Nephron progenitor cell (in vitro differentiated cells): Measurements from ENCODE around the gene ROR1.
A peak's percentile ranks its signal among the peaks of the same experiment; 100 is the strongest.

Source experiments
- DNase-seq: peaks from one replicate; pipeline ENCODE4 v3.0.0; 2021
- H3K27ac Mint-ChIP-seq: 2 replicates; pipeline ENCODE4 v1.8.0; 2021; ENCODE audit warnings: mild to moderate bottlenecking, moderate library complexity, mixed read lengths
- H3K27me3 Mint-ChIP-seq: 2 replicates; pipeline ENCODE4 v1.8.0; 2021; ENCODE audit warnings: mild to moderate bottlenecking, low read depth, mixed read lengths; ENCODE audit not compliant: poor library complexity
- H3K36me3 Mint-ChIP-seq: 2 replicates; pipeline ENCODE4 v1.8.0; 2021; ENCODE audit warnings: low read depth, mixed read lengths
- H3K4me1 Mint-ChIP-seq: 2 replicates; pipeline ENCODE4 v1.8.0; 2021; ENCODE audit warnings: mixed read lengths
- H3K4me3 Mint-ChIP-seq: 2 replicates; pipeline ENCODE4 v1.8.0; 2021; ENCODE audit warnings: mild to moderate bottlenecking, moderate library complexity, mixed read lengths
- H3K9me3 Mint-ChIP-seq: 2 replicates; pipeline ENCODE4 v1.8.0; 2021; ENCODE audit warnings: mild to moderate bottlenecking, moderate library complexity, mixed read lengths
- CTCF ChIP-seq: fragments of 200-600 bp; sonication (generic); IDR thresholded peaks from 2 replicates; pipeline ENCODE4 v1.5.0; 2021; ENCODE audit warnings: antibody characterized with exemption

Gene ROR1

GRCh38 chr1:63987628-63988024, 213.8 kb downstream of the ROR1 start:
- Mint-ChIP-seq H3K27ac (no peak overlapping the region), H3K9me3 (peaks cover 7% of the 10 kb centered on the region), H3K4me3 (no peak overlapping the region), H3K36me3 (peaks cover 5% of the 10 kb centered on the region), H3K27me3 (no peaks in the 10 kb centered on the region), H3K4me1 (peaks cover 14% of the 10 kb centered on the region)
- TF ChIP-seq CTCF: no peak
- DNase-seq: no peak

GRCh38 chr1:63988941-63989340, 215.1 kb downstream of the ROR1 start:
- peaks cover 18% of the 10 kb centered on the region for H3K4me1 Mint-ChIP-seq
- no peak overlapping the region for H3K4me3 Mint-ChIP-seq

GRCh38 chr1:63991685-63992084, 217.9 kb downstream of the ROR1 start:
- peaks cover 5% of the 10 kb centered on the region for H3K36me3 Mint-ChIP-seq
- no peak overlapping the region for H3K4me3 Mint-ChIP-seq
- peaks cover 7% of the 10 kb centered on the region for H3K9me3 Mint-ChIP-seq
- DNase-seq: no peak
- no peak for TF ChIP-seq CTCF
- H3K27ac Mint-ChIP-seq: peak overlapping the region; percentile 36
- H3K27me3 Mint-ChIP-seq: no peaks in the 10 kb centered on the region
- H3K4me1 Mint-ChIP-seq: peaks cover 26% of the 10 kb centered on the region

More at GRCh38 chr1:63988941-63989340, 215.1 kb downstream of the ROR1 start:
- no peaks in the 10 kb centered on the region for H3K27me3 Mint-ChIP-seq
- no peak for DNase-seq
- H3K36me3 Mint-ChIP-seq: peaks cover 5% of the 10 kb centered on the region
- H3K27ac Mint-ChIP-seq: no peak overlapping the region
- H3K9me3 Mint-ChIP-seq: peaks cover 7% of the 10 kb centered on the region
- TF ChIP-seq CTCF: no peak

GRCh38 chr1:64000021-64000420, 226.2 kb downstream of the ROR1 start:
- Mint-ChIP-seq H3K27ac (peak overlapping the region; percentile 18), H3K27me3 (peaks cover 11% of the 10 kb centered on the region), H3K9me3 (peaks cover 9% of the 10 kb centered on the region), H3K4me3 (no peak overlapping the region), H3K36me3 (no peaks in the 10 kb centered on the region), H3K4me1 (peaks cover 37% of the 10 kb centered on the region)
- no peak for DNase-seq
- TF ChIP-seq CTCF: no peak

GRCh38 chr1:64001038-64001437, 227.2 kb downstream of the ROR1 start:
- H3K27ac Mint-ChIP-seq: no peak overlapping the region

More at GRCh38 chr1:64001038-64001437, 227.2 kb downstream of the ROR1 start:
- Mint-ChIP-seq H3K4me3 (no peak overlapping the region), H3K27me3 (peaks cover 11% of the 10 kb centered on the region), H3K4me1 (peaks cover 37% of the 10 kb centered on the region), H3K9me3 (peaks cover 9% of the 10 kb centered on the region), H3K36me3 (no peaks in the 10 kb centered on the region)
- DNase-seq: no peak
- TF ChIP-seq CTCF: no peak
